Parathyroid adenoma (tissue), 2 donors: Measurements from ENCODE around the gene LY6G6D.

Source experiments
- H2AFZ ChIP-seq: fragments of 300-600 bp; sonication (generic); one replicate; pipeline ENCODE4 v1.7.0; 2017; ENCODE audit warnings: antibody characterized with exemption, mild to moderate bottlenecking
- H3K27ac ChIP-seq: fragments of 300-600 bp; sonication (generic); one replicate; pipeline ENCODE4 v1.7.0; 2017
- H3K27me3 ChIP-seq: fragments of 300-600 bp; sonication (generic); one replicate; pipeline ENCODE4 v1.7.0; 2017; ENCODE audit warnings: low read length; ENCODE audit not compliant: control insufficient read depth, insufficient read depth
- H3K36me3 ChIP-seq: fragments of 300-600 bp; sonication (generic); one replicate; pipeline ENCODE4 v1.7.0; 2017; ENCODE audit warnings: low read length; ENCODE audit not compliant: control insufficient read depth, insufficient read depth
- H3K4me1 ChIP-seq: fragments of 300-600 bp; sonication (generic); one replicate; pipeline ENCODE4 v1.7.0; 2017; ENCODE audit warnings: control low read depth
- H3K4me2 ChIP-seq: fragments of 300-600 bp; sonication (generic); one replicate; pipeline ENCODE4 v1.7.0; 2017; ENCODE audit warnings: low read length
- H3K4me3 ChIP-seq: fragments of 300-600 bp; sonication (generic); one replicate; pipeline ENCODE4 v1.7.0; 2017; ENCODE audit warnings: low read depth, low read length
- H3K79me2 ChIP-seq: fragments of 300-600 bp; sonication (generic); one replicate; pipeline ENCODE4 v1.7.0; 2017; ENCODE audit warnings: control low read depth
- H3K9ac ChIP-seq: fragments of 300-600 bp; sonication (generic); one replicate; pipeline ENCODE4 v1.7.0; 2017; ENCODE audit warnings: mild to moderate bottlenecking
- H3K9me3 ChIP-seq: fragments of 300-600 bp; sonication (generic); one replicate; pipeline ENCODE4 v1.7.0; 2017; ENCODE audit warnings: low read length; ENCODE audit not compliant: control insufficient read depth
- TF ChIP-seq, protein P1 (sequence below): fragments of 300-600 bp; sonication (generic); IDR thresholded peaks from one replicate; pipeline ENCODE4 v1.7.0; 2017; ENCODE audit warnings: antibody characterized with exemption, mild to moderate bottlenecking
- donor health status: primary hyperparathyroidism.

Gene LY6G6D

DNA sequence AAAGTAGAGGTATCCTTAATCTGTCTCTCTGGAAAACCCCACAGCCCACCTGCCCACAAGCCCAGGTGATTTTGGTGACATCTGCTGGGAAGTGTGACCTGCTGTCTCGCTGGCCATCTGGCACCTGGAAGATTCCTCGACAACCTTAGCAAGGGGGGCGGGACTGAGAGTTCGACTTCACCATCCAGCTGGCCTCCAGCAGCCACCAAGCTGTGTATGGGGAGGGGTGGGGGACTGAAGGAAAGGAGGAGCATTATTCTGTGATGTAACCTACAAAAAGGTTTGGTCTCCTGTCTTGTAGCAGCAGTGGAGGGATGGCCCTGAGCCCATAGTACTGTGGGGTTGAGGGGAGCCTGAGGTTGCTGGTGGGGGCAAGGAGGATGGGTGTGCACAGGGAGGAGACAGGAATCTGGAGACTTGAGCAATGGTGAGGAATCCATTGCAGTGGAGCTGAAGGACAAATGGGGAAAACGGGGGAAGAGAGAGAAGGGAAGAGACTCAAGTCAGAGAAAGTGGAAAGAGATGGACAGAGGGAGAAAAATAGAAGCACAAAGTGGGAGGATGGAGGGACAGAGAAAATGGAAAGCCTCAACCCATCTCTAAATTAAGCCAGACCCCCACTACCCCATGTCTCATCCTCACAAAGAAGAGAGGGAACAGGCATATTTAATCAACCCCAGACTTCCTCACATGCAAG lies 4.5 kb upstream of the LY6G6D start:
- Histone ChIP-seq H3K9me3 (no peaks in the 10 kb centered on the region), H3K4me2 (no peak overlapping the region), H3K9ac (no peak overlapping the region), H3K4me3 (no peak overlapping the region), H3K79me2 (no peaks in the 10 kb centered on the region), H3K36me3 (no peaks in the 10 kb centered on the region), H3K27me3 (no peaks in the 10 kb centered on the region), H3K4me1 (no peaks in the 10 kb centered on the region), H3K27ac (no peak overlapping the region), H2AFZ (no peak overlapping the region)
- TF ChIP-seq, protein P1, sequence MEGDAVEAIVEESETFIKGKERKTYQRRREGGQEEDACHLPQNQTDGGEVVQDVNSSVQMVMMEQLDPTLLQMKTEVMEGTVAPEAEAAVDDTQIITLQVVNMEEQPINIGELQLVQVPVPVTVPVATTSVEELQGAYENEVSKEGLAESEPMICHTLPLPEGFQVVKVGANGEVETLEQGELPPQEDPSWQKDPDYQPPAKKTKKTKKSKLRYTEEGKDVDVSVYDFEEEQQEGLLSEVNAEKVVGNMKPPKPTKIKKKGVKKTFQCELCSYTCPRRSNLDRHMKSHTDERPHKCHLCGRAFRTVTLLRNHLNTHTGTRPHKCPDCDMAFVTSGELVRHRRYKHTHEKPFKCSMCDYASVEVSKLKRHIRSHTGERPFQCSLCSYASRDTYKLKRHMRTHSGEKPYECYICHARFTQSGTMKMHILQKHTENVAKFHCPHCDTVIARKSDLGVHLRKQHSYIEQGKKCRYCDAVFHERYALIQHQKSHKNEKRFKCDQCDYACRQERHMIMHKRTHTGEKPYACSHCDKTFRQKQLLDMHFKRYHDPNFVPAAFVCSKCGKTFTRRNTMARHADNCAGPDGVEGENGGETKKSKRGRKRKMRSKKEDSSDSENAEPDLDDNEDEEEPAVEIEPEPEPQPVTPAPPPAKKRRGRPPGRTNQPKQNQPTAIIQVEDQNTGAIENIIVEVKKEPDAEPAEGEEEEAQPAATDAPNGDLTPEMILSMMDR: no peak

DNA sequence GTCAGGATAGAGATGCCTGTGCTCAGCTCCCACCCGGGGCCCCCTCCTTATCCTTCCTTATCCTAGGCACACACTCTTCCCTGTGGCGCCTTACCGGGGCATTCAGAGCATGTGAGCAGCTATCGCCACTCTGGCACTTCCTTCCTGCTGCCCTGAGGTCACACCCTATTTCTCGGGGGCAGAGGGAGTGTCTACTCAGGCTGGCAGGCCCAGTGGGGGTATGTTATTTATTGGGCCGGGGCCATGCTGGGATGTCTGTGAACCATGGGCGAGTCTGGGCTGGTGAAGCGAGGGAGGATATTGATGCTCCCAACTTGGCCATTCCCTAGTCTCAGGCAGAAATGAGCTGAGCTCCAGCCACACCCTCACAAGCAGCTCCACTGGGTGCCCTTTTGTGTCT lies 3.9 kb upstream of the LY6G6D start:
- Histone ChIP-seq H3K4me2 (no peak overlapping the region), H3K79me2 (no peaks in the 10 kb centered on the region), H3K9me3 (no peaks in the 10 kb centered on the region), H3K4me3 (no peak overlapping the region), H3K27ac (no peak overlapping the region), H3K36me3 (no peaks in the 10 kb centered on the region), H3K4me1 (no peaks in the 10 kb centered on the region), H3K9ac (no peak overlapping the region), H3K27me3 (no peaks in the 10 kb centered on the region), H2AFZ (no peak overlapping the region)
- TF ChIP-seq, protein P1: no peak

DNA sequence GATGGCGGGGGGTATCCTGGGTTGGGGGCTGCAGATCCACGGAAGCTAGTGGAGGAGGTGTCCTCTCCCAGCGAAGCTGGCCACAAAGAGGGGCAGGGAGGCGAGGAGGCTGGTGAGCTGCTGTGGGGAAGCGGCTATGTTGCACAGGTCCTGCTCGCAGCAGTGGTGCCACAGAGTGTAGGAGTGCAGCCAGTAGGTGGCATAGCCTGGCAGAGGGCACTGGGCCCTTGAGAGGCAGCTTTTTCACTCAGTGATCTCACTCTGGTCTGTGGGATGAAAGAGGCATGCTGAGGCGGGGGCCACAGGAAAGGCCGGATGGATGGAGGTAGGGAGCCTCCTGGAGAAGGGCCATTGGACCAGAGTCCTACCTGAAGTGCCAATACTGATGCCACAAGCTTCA lies 2.9 kb upstream of the LY6G6D start:
- no peak overlapping the region for H3K4me2 ChIP-seq
- no peaks in the 10 kb centered on the region for H3K36me3 ChIP-seq
- no peak overlapping the region for H3K4me3 ChIP-seq
- no peak overlapping the region for H3K27ac ChIP-seq
- H3K4me1 ChIP-seq: no peaks in the 10 kb centered on the region
- H3K9me3 ChIP-seq: no peaks in the 10 kb centered on the region
- TF ChIP-seq, protein P1: no peak
- H2AFZ ChIP-seq: no peak overlapping the region
- no peak overlapping the region for H3K9ac ChIP-seq
- no peaks in the 10 kb centered on the region for H3K79me2 ChIP-seq
- H3K27me3 ChIP-seq: no peaks in the 10 kb centered on the region

DNA sequence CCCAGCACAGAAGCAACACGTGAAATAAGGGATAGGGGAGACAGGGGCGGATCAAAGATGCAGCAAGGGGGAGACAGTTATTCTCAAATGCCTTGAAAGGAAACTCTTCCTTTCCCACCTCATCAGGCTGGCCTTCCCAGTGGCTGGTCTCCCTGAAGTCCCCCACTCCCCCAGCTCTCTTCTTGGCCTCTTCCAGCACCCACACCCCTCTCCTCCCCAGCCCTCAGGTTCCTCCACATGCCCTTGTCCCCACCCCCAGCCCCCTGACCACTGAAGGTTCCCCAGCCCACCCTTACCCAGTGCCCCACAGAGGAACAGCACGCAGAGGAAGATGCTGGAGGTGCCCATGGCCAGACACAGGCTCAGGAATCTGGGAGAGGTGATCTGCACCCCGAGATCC lies 1.7 kb upstream of the LY6G6D start:
- Histone ChIP-seq H2AFZ (no peak overlapping the region), H3K9ac (no peak overlapping the region), H3K36me3 (no peaks in the 10 kb centered on the region), H3K4me2 (no peak overlapping the region), H3K4me1 (peaks cover 9% of the 10 kb centered on the region), H3K27ac (no peak overlapping the region), H3K79me2 (no peaks in the 10 kb centered on the region), H3K27me3 (no peaks in the 10 kb centered on the region), H3K4me3 (no peak overlapping the region), H3K9me3 (no peaks in the 10 kb centered on the region)
- TF ChIP-seq, protein P1: no peak
